DMS53 (cell line): ENCODE results near the gene PLCB2.

ENCODE experiments used
- DNase-seq: peaks from one replicate; lab custom pipeline; 2025; lab: John Stamatoyannopoulos, UW

Gene PLCB2

GRCh38 chr15:40307421-40308211 lies at the start of gene PLCB2:
Gene PLCB2, minus strand, starts transcription at chr15:40307935. Its CDS starts 263 bp downstream, at chr15:40307672.
- DNase-seq, result peak; percentile 48

- DNase-seq, result no peak
Observed at GRCh38 chr15:40357246-40357645, 49.5 kb upstream of the PLCB2 start.

- DNase-seq, result no peak
Observed at GRCh38 chr15:40355976-40356585, 48.3 kb upstream of the PLCB2 start.

GRCh38 chr15:40354408-40355171 lies 46.9 kb upstream of the PLCB2 start:
- DNase-seq, result peak; percentile 12

GRCh38 chr15:40353697-40354096 lies 46.0 kb upstream of the PLCB2 start:
- DNase-seq, result peak; percentile 34

- peak; percentile 43 for DNase-seq
Observed at GRCh38 chr15:40352281-40352901, 44.7 kb upstream of the PLCB2 start.

- no peak for DNase-seq
Observed at GRCh38 chr15:40349163-40349562, 41.4 kb upstream of the PLCB2 start.

- no peak for DNase-seq
Observed at GRCh38 chr15:40348474-40348870, 40.7 kb upstream of the PLCB2 start.

GRCh38 chr15:40347559-40348473 lies 40.1 kb upstream of the PLCB2 start:
- no peak for DNase-seq

- DNase-seq, result no peak
Observed at GRCh38 chr15:40346579-40347558, 39.1 kb upstream of the PLCB2 start.

GRCh38 chr15:40345867-40346578 lies 38.3 kb upstream of the PLCB2 start:
- DNase-seq, result no peak

- DNase-seq, result no peak
Observed at GRCh38 chr15:40345225-40345866, 37.6 kb upstream of the PLCB2 start.

GRCh38 chr15:40344631-40345120 lies 36.9 kb upstream of the PLCB2 start:
- DNase-seq, result peak; percentile 71

- DNase-seq, result no peak
Observed at GRCh38 chr15:40344217-40344616, 36.5 kb upstream of the PLCB2 start.

GRCh38 chr15:40343512-40343911 lies 35.8 kb upstream of the PLCB2 start:
- DNase-seq, result peak; percentile 43

GRCh38 chr15:40342416-40343320 lies 34.9 kb upstream of the PLCB2 start:
- DNase-seq, result peak; percentile 65

- DNase-seq, result peak; percentile 88
Observed at GRCh38 chr15:40340740-40341400, 33.1 kb upstream of the PLCB2 start, which contains the start of gene CCDC9B. Gene CCDC9B, minus strand, starts transcription at chr15:40340939. Its CDS starts 120 bp downstream, at chr15:40340819.
